Neural cell (in vitro differentiated cells): ENCODE data around the gene NR1H3. TPM values are rescaled to one million over a fixed set of nuclear protein-coding genes. Genes with fewer than 3 reads are reported as not detected.

Experiments
- H2AFZ ChIP-seq: fragments of 200-600, 300-800 bp; sonication (generic), shearing (Covaris generic); 2 replicates; pipeline ENCODE4 v1.6.0; 2014; ENCODE audit warnings: low read depth, mild to moderate bottlenecking, antibody characterized with exemption, low read length, moderate library complexity
- H3F3A ChIP-seq: fragments of 200-600 bp; shearing (Covaris generic); 2 replicates; pipeline ENCODE4 v1.6.1; 2016; ENCODE audit warnings: mild to moderate bottlenecking, moderate library complexity, mixed read lengths, antibody characterized with exemption, low read length; ENCODE audit not compliant: insufficient read depth, poor library complexity, severe bottlenecking
- H3K27ac ChIP-seq: fragments of 200-600, 300-800 bp; sonication (generic), shearing (Covaris generic); 2 replicates; pipeline ENCODE4 v1.5.1; 2014; ENCODE audit warnings: mild to moderate bottlenecking, low read length, moderate library complexity
- H3K27me3 ChIP-seq: fragments of 300-800, 200-600 bp; sonication (generic), shearing (Covaris generic); 2 replicates; pipeline ENCODE4 v1.6.0; 2014; ENCODE audit warnings: mild to moderate bottlenecking, low read depth, low read length, moderate library complexity; ENCODE audit not compliant: insufficient read depth
- H3K36me3 ChIP-seq: fragments of 300-800, 200-600 bp; sonication (generic), shearing (Covaris generic); 2 replicates; pipeline ENCODE4 v1.5.1; 2014; ENCODE audit warnings: mild to moderate bottlenecking, antibody characterized with exemption, low read length, moderate library complexity; ENCODE audit not compliant: insufficient read depth
- H3K4me2 ChIP-seq: fragments of 300-800, 200-600 bp; sonication (generic), shearing (Covaris generic); 2 replicates; pipeline ENCODE4 v1.6.0; 2014; ENCODE audit warnings: mild to moderate bottlenecking, low read length
- H3K4me3 ChIP-seq: fragments of 300-800, 200-600 bp; sonication (generic), shearing (Covaris generic); 2 replicates; pipeline ENCODE4 v1.5.1; 2014; ENCODE audit warnings: mild to moderate bottlenecking, low read length, moderate library complexity
- H3K79me2 ChIP-seq: fragments of 200-600 bp; shearing (Covaris generic); replicated peaks from 2 replicates; pipeline ENCODE4 v1.6.0; 2014; ENCODE audit warnings: mild to moderate bottlenecking, low read length, moderate library complexity; ENCODE audit not compliant: insufficient read depth
- H3K9ac ChIP-seq: fragments of 300-800, 200-600 bp; sonication (generic), shearing (Covaris generic); 2 replicates; pipeline ENCODE4 v1.6.1; 2016; ENCODE audit warnings: mild to moderate bottlenecking, low read length, mixed read lengths
- H3K9me2 ChIP-seq: fragments of 200-600 bp; shearing (Covaris generic); 2 replicates; pipeline ENCODE4 v1.6.1; 2016; ENCODE audit warnings: mild to moderate bottlenecking, low read length, mixed read lengths; ENCODE audit not compliant: insufficient read depth
- H3K9me3 ChIP-seq: fragments of 200-600, 300-800 bp; sonication (generic), shearing (Covaris generic); 2 replicates; pipeline ENCODE4 v1.6.1; 2016; ENCODE audit warnings: mild to moderate bottlenecking, mixed run types, low read length, moderate library complexity, mixed read lengths
- H4K20me1 ChIP-seq: fragments of 200-600 bp; shearing (Covaris generic); 2 replicates; pipeline ENCODE4 v1.6.1; 2016; ENCODE audit warnings: mild to moderate bottlenecking, mixed run types; ENCODE audit not compliant: insufficient read depth
- CTCF ChIP-seq: fragments of 450-650 bp; IDR thresholded peaks from 2 replicates; pipeline ENCODE4 v1.5.1; 2014; ENCODE audit warnings: antibody characterized with exemption, mild to moderate bottlenecking, moderate library complexity; ENCODE audit not compliant: poor library complexity, severe bottlenecking
- EP300 ChIP-seq: fragments of 450-650 bp; conservative IDR thresholded peaks from 2 replicates; pipeline ENCODE4 v1.6.1; 2014; ENCODE audit warnings: antibody characterized with exemption, mild to moderate bottlenecking, moderate library complexity; ENCODE audit not compliant: poor library complexity, severe bottlenecking
- EZH2 ChIP-seq: fragments of 200-600, 300-800 bp; shearing (Covaris generic), sonication (generic); IDR thresholded peaks from 2 replicates; pipeline ENCODE4 v1.6.1; 2014; ENCODE audit warnings: antibody characterized with exemption, low read length, borderline replicate concordance, mild to moderate bottlenecking; ENCODE audit not compliant: insufficient read depth, poor library complexity, severe bottlenecking
- MXI1 ChIP-seq: fragments of 450-650 bp; conservative IDR thresholded peaks from 2 replicates; pipeline ENCODE4 v1.6.1; 2014; ENCODE audit warnings: antibody characterized with exemption, mild to moderate bottlenecking; ENCODE audit not compliant: poor library complexity, severe bottlenecking
- POLR2AphosphoS5 ChIP-seq: IDR thresholded peaks from 2 replicates; pipeline ENCODE4 v1.6.1; 2012
- RAD21 ChIP-seq: fragments of 450-650 bp; conservative IDR thresholded peaks from 2 replicates; pipeline ENCODE4 v1.6.1; 2014; ENCODE audit warnings: antibody characterized with exemption, mild to moderate bottlenecking, moderate library complexity
- REST ChIP-seq: IDR thresholded peaks from 2 replicates; pipeline ENCODE4 v1.6.1; 2012; ENCODE audit warnings: borderline replicate concordance
- SMC3 ChIP-seq: fragments of 450-650 bp; conservative IDR thresholded peaks from 2 replicates; pipeline ENCODE4 v1.6.1; 2014; ENCODE audit warnings: antibody characterized with exemption, mild to moderate bottlenecking, moderate library complexity; ENCODE audit not compliant: poor library complexity
- TAF1 ChIP-seq: IDR thresholded peaks from 2 replicates; pipeline ENCODE4 v1.6.1; 2012; ENCODE audit warnings: low read depth
- polyA plus RNA-seq: library from polyadenylated mRNA; depleted of rRNA; stranded (reverse); fragments of >200 nt; gene quantifications from 2 replicates; pipeline ENCODE4 v1.2.3, GENCODE V29; 2014

NR1H3 gene
- polyA plus RNA-seq, 1 donor from 2014 or later: 7.7 TPM

GRCh38 chr11:47268448-47269001 is 10.7 kb downstream of the NR1H3 start:
- peaks cover 27% of the 10 kb centered on the region for H3K79me2 ChIP-seq
- no peaks in the 10 kb centered on the region for H3K27me3 ChIP-seq
- peaks cover 3% of the 10 kb centered on the region for H4K20me1 ChIP-seq
- H3K9me3 ChIP-seq: no peaks in the 10 kb centered on the region
- peaks cover 4% of the 10 kb centered on the region for H3F3A ChIP-seq
- H3K4me3 ChIP-seq: peak overlapping the region; percentile 75
- peak overlapping the region; percentile 49 for H3K4me2 ChIP-seq
- no peaks in the 10 kb centered on the region for H3K9me2 ChIP-seq
- H3K27ac ChIP-seq: peak overlapping the region; percentile 89
- TF ChIP-seq CTCF (no peak), RAD21 (no peak), EP300 (no peak), POLR2AphosphoS5 (no peak), MXI1 (no peak), TAF1 (no peak), EZH2 (no peak), REST (no peak)
- H3K9ac ChIP-seq: peak overlapping the region; percentile 84
- H2AFZ ChIP-seq: peak overlapping the region; percentile 47
- H3K36me3 ChIP-seq: no peaks in the 10 kb centered on the region

- TF ChIP-seq EP300 (no peak), CTCF (peak; percentile 49), SMC3 (peak; percentile 20), TAF1 (peak; percentile 44), MXI1 (peak; percentile 91), POLR2AphosphoS5 (peak; percentile 33), REST (no peak), RAD21 (no peak), EZH2 (no peak)
- Histone ChIP-seq H3K79me2 (peaks cover 34% of the 10 kb centered on the region), H3K9ac (peak overlapping the region; percentile 84), H4K20me1 (peaks cover 3% of the 10 kb centered on the region), H2AFZ (peak overlapping the region; percentile 51), H3K9me3 (no peaks in the 10 kb centered on the region), H3K27me3 (no peaks in the 10 kb centered on the region), H3K27ac (peak overlapping the region; percentile 89), H3K36me3 (no peaks in the 10 kb centered on the region), H3K4me3 (peak overlapping the region; percentile 75), H3K9me2 (no peaks in the 10 kb centered on the region), H3K4me2 (peak overlapping the region; percentile 49), H3F3A (peaks cover 4% of the 10 kb centered on the region)
Observed at GRCh38 chr11:47269002-47269828, 11.4 kb downstream of the NR1H3 start.
